Thyroid gland (tissue), 4 donors: Measurements from ENCODE around the gene RNF149.

ENCODE experiments used
- POLR2A ChIP-seq, 2 donors: fragments of 450-650 bp; IDR thresholded peaks; one replicate each; pipeline ENCODE4 v1.6.1; 2017; ENCODE audit warnings: antibody characterized with exemption in 2 of 2, mild to moderate bottlenecking in 2 of 2, moderate library complexity in 1 of 2
- TF ChIP-seq, protein P1 (sequence below), 6 experiments: fragments of 200-600 bp in 3 of 6; fragments of 450-650 bp in 3 of 6; sonication (generic) in 3 of 6; IDR thresholded peaks; one replicate each; pipeline ENCODE4 v1.5.1; 2016 to 2019; ENCODE audit warnings: antibody characterized with exemption in 6 of 6, mild to moderate bottlenecking in 2 of 6, inconsistent platforms in 1 of 6, moderate library complexity in 1 of 6

DNA sequence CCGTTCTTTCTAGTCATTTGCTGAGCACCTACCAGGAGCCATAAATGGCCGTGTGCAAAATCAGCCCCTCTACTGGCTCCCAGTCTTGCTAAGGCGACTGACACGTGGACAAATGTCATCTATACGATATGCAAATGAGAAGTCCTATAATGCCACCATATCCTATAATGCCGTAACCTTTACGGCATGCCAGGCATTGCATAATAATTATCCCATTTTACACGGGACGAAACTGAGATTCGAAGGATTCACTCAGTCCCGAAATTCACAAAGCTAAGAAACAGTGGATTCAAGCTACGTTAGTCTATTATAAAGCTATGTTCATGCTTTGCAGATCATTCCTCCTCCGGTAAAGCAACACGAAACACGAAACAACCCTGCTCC lies 34.1 kb upstream of the RNF149 start:
- TF ChIP-seq, protein P1, sequence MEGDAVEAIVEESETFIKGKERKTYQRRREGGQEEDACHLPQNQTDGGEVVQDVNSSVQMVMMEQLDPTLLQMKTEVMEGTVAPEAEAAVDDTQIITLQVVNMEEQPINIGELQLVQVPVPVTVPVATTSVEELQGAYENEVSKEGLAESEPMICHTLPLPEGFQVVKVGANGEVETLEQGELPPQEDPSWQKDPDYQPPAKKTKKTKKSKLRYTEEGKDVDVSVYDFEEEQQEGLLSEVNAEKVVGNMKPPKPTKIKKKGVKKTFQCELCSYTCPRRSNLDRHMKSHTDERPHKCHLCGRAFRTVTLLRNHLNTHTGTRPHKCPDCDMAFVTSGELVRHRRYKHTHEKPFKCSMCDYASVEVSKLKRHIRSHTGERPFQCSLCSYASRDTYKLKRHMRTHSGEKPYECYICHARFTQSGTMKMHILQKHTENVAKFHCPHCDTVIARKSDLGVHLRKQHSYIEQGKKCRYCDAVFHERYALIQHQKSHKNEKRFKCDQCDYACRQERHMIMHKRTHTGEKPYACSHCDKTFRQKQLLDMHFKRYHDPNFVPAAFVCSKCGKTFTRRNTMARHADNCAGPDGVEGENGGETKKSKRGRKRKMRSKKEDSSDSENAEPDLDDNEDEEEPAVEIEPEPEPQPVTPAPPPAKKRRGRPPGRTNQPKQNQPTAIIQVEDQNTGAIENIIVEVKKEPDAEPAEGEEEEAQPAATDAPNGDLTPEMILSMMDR (IDR thresholded peaks at IDR 0.05), result no peak
- no peak for TF ChIP-seq POLR2A (IDR thresholded peaks at IDR 0.05)
